Fibroblast of pulmonary artery (primary cell): ENCODE measurements around the gene RGS16.
"Not testable (repeated sequence)": the region's sequence is repeated elsewhere in the genome, so short reads cannot be mapped to it uniquely, and the experiment has no call there.

ENCODE experiments used
- DNase-seq: peaks from one replicate; pipeline ENCODE4 v3.0.0-alpha.2; 2010; ENCODE audit warnings: low read depth
- H3K4me3 ChIP-seq: replicated peaks from 2 replicates; pipeline ENCODE4 v1.5.1; 2011; ENCODE audit warnings: low read depth, mild to moderate bottlenecking, control low read depth, low read length, moderate library complexity
- CTCF ChIP-seq: IDR thresholded peaks from 2 replicates; pipeline ENCODE4 v1.5.1; 2011; ENCODE audit warnings: mild to moderate bottlenecking, control low read depth, low read length, inconsistent platforms; ENCODE audit errors: missing control alignments

RGS16 gene

GRCh38 chr1:182635871-182636270, 31.7 kb upstream of the RGS16 start:
- TF ChIP-seq CTCF, result no peak

GRCh38 chr1:182634306-182635072, 30.3 kb upstream of the RGS16 start:
- H3K4me3 ChIP-seq, result no peak overlapping the region
- no peak for TF ChIP-seq CTCF
- no peak for DNase-seq

More at GRCh38 chr1:182635871-182636270, 31.7 kb upstream of the RGS16 start:
- H3K4me3 ChIP-seq, result no peak overlapping the region
- DNase-seq, result no peak

- H3K4me3 ChIP-seq, result no peak overlapping the region
- no peak for DNase-seq
- no peak for TF ChIP-seq CTCF
Measured at GRCh38 chr1:182633657-182634281, 29.6 kb upstream of the RGS16 start.

- no peak for DNase-seq
- no peak overlapping the region for H3K4me3 ChIP-seq
- TF ChIP-seq CTCF, result no peak
Measured at GRCh38 chr1:182633031-182633430, 28.8 kb upstream of the RGS16 start.

GRCh38 chr1:182632441-182632857, 28.3 kb upstream of the RGS16 start:
- H3K4me3 ChIP-seq, result not testable (repeated sequence)
- DNase-seq, result peak; percentile 11

- no peak for TF ChIP-seq CTCF
- H3K4me3 ChIP-seq, result no peak overlapping the region
- DNase-seq, result no peak
Measured at GRCh38 chr1:182631954-182632353, 27.8 kb upstream of the RGS16 start.

GRCh38 chr1:182631053-182631677, 27.0 kb upstream of the RGS16 start:
- TF ChIP-seq CTCF, result no peak
- no peak for DNase-seq
- H3K4me3 ChIP-seq, result no peak overlapping the region
